Measurements from ENCODE around the gene COL12A1. TPM values are rescaled to one million over a fixed set of nuclear protein-coding genes. Genes with fewer than 3 reads are reported as not detected.
A peak's percentile ranks its signal among the peaks of the same experiment; 100 is the strongest.

Gene COL12A1
- total and polyA plus RNA-seq, 2 donors, result 54.8 to 470 TPM

- H3K27ac ChIP-seq (ENCODE audit: low read depth), result no peak overlapping the region
- no peak overlapping the region for H3K4me3 ChIP-seq (ENCODE audit: low read depth, low read length)
- H3K36me3 ChIP-seq (ENCODE audit: insufficient read depth), result no peaks in the 10 kb centered on the region
- H3K4me1 ChIP-seq (ENCODE audit: insufficient read depth), result peaks cover 1% of the 10 kb centered on the region
- DNase-seq (ENCODE audit: extremely low spot score), result no peak
- WGBS, result 75% methylated on average over 8 of the region's 8 CpGs
Measured at GRCh38 chr6:75156186-75156878, 49.5 kb downstream of the COL12A1 start.

GRCh38 chr6:75155631-75156030 lies 50.2 kb downstream of the COL12A1 start:
- no peaks in the 10 kb centered on the region for H3K36me3 ChIP-seq (ENCODE audit: insufficient read depth)
- H3K4me3 ChIP-seq (ENCODE audit: low read depth, low read length), result no peak overlapping the region
- peaks cover 1% of the 10 kb centered on the region for H3K4me1 ChIP-seq (ENCODE audit: insufficient read depth)
- WGBS, result 34% methylated on average over 5 of the region's 5 CpGs
- peak overlapping the region; percentile 18 for H3K27ac ChIP-seq (ENCODE audit: low read depth)
- no peak for DNase-seq (ENCODE audit: extremely low spot score)

GRCh38 chr6:75154973-75155372 lies 50.9 kb downstream of the COL12A1 start:
- no peaks in the 10 kb centered on the region for H3K36me3 ChIP-seq (ENCODE audit: insufficient read depth)
- WGBS, result 91% methylated on average over 1 of the region's 1 CpG
- no peak for DNase-seq (ENCODE audit: extremely low spot score)
- no peak overlapping the region for H3K4me3 ChIP-seq (ENCODE audit: low read depth, low read length)
- H3K4me1 ChIP-seq (ENCODE audit: insufficient read depth), result peaks cover 1% of the 10 kb centered on the region
- H3K27ac ChIP-seq (ENCODE audit: low read depth), result no peak overlapping the region

GRCh38 chr6:75150685-75151412 lies 55.0 kb downstream of the COL12A1 start:
- Histone ChIP-seq H3K36me3 (ENCODE audit: insufficient read depth) (no peaks in the 10 kb centered on the region), H3K27ac (ENCODE audit: low read depth) (no peak overlapping the region), H3K4me1 (ENCODE audit: insufficient read depth) (no peaks in the 10 kb centered on the region), H3K4me3 (ENCODE audit: low read depth, low read length) (no peak overlapping the region)
- 74% methylated on average over 6 of the region's 6 CpGs for WGBS
- no peak for DNase-seq (ENCODE audit: extremely low spot score)

GRCh38 chr6:75149696-75150095 lies 56.2 kb downstream of the COL12A1 start:
- Histone ChIP-seq H3K4me3 (ENCODE audit: low read depth, low read length) (no peak overlapping the region), H3K4me1 (ENCODE audit: insufficient read depth) (no peaks in the 10 kb centered on the region), H3K27ac (ENCODE audit: low read depth) (no peak overlapping the region), H3K36me3 (ENCODE audit: insufficient read depth) (no peaks in the 10 kb centered on the region)
- DNase-seq (ENCODE audit: extremely low spot score), result no peak

GRCh38 chr6:75149240-75149639 lies 56.6 kb downstream of the COL12A1 start:
- H3K27ac ChIP-seq (ENCODE audit: low read depth), result no peak overlapping the region
- DNase-seq (ENCODE audit: extremely low spot score), result no peak
- H3K4me1 ChIP-seq (ENCODE audit: insufficient read depth), result no peaks in the 10 kb centered on the region
- 60% methylated on average over 1 of the region's 1 CpG for WGBS
- no peak overlapping the region for H3K4me3 ChIP-seq (ENCODE audit: low read depth, low read length)
- no peaks in the 10 kb centered on the region for H3K36me3 ChIP-seq (ENCODE audit: insufficient read depth)

- H3K27ac ChIP-seq (ENCODE audit: low read depth), result no peak overlapping the region
- 78% methylated on average over 2 of the region's 2 CpGs for WGBS
Measured at GRCh38 chr6:75147512-75147911, 58.3 kb downstream of the COL12A1 start.

GRCh38 chr6:75145976-75146375 lies 59.9 kb downstream of the COL12A1 start:
- Histone ChIP-seq H3K27ac (ENCODE audit: low read depth) (no peak overlapping the region), H3K4me1 (ENCODE audit: insufficient read depth) (no peaks in the 10 kb centered on the region), H3K4me3 (ENCODE audit: low read depth, low read length) (no peak overlapping the region), H3K36me3 (ENCODE audit: insufficient read depth) (no peaks in the 10 kb centered on the region)
- 96% methylated on average over 1 of the region's 1 CpG for WGBS
- no peak for DNase-seq (ENCODE audit: extremely low spot score)

More at GRCh38 chr6:75147512-75147911, 58.3 kb downstream of the COL12A1 start:
- no peaks in the 10 kb centered on the region for H3K36me3 ChIP-seq (ENCODE audit: insufficient read depth)
- no peak for DNase-seq (ENCODE audit: extremely low spot score)
- no peak overlapping the region for H3K4me3 ChIP-seq (ENCODE audit: low read depth, low read length)
- no peaks in the 10 kb centered on the region for H3K4me1 ChIP-seq (ENCODE audit: insufficient read depth)

- Histone ChIP-seq H3K27ac (ENCODE audit: low read depth) (no peak overlapping the region), H3K36me3 (ENCODE audit: insufficient read depth) (no peaks in the 10 kb centered on the region), H3K4me3 (ENCODE audit: low read depth, low read length) (no peak overlapping the region), H3K4me1 (ENCODE audit: insufficient read depth) (no peaks in the 10 kb centered on the region)
- WGBS, result 93% methylated on average over 4 of the region's 4 CpGs
- no peak for DNase-seq (ENCODE audit: extremely low spot score)
Measured at GRCh38 chr6:75145211-75145610, 60.6 kb downstream of the COL12A1 start.

GRCh38 chr6:75144386-75144785 lies 61.5 kb downstream of the COL12A1 start:
- 95% methylated on average over 1 of the region's 1 CpG for WGBS
- no peak overlapping the region for H3K27ac ChIP-seq (ENCODE audit: low read depth)
- DNase-seq (ENCODE audit: extremely low spot score), result no peak
- no peaks in the 10 kb centered on the region for H3K36me3 ChIP-seq (ENCODE audit: insufficient read depth)
- H3K4me1 ChIP-seq (ENCODE audit: insufficient read depth), result no peaks in the 10 kb centered on the region
- H3K4me3 ChIP-seq (ENCODE audit: low read depth, low read length), result no peak overlapping the region

GRCh38 chr6:75143191-75143590 lies 62.7 kb downstream of the COL12A1 start:
- Histone ChIP-seq H3K27ac (ENCODE audit: low read depth) (no peak overlapping the region), H3K4me3 (ENCODE audit: low read depth, low read length) (no peak overlapping the region), H3K4me1 (ENCODE audit: insufficient read depth) (no peaks in the 10 kb centered on the region), H3K36me3 (ENCODE audit: insufficient read depth) (peaks cover 3% of the 10 kb centered on the region)
- WGBS, result 45% methylated on average over 3 of the region's 3 CpGs
- no peak for DNase-seq (ENCODE audit: extremely low spot score)

GRCh38 chr6:75142721-75143120 lies 63.1 kb downstream of the COL12A1 start:
- Histone ChIP-seq H3K4me1 (ENCODE audit: insufficient read depth) (no peaks in the 10 kb centered on the region), H3K36me3 (ENCODE audit: insufficient read depth) (peaks cover 3% of the 10 kb centered on the region), H3K27ac (ENCODE audit: low read depth) (no peak overlapping the region), H3K4me3 (ENCODE audit: low read depth, low read length) (no peak overlapping the region)
- DNase-seq (ENCODE audit: extremely low spot score), result no peak
- WGBS, result 62% methylated on average over 2 of the region's 2 CpGs

GRCh38 chr6:75135876-75136275 lies 70.0 kb downstream of the COL12A1 start:
- H3K36me3 ChIP-seq (ENCODE audit: insufficient read depth), result peaks cover 3% of the 10 kb centered on the region
- no peaks in the 10 kb centered on the region for H3K4me1 ChIP-seq (ENCODE audit: insufficient read depth)
- H3K4me3 ChIP-seq (ENCODE audit: low read depth, low read length), result no peak overlapping the region
- peak overlapping the region; percentile 10 for H3K27ac ChIP-seq (ENCODE audit: low read depth)
- 46% methylated on average over 3 of the region's 3 CpGs for WGBS
- DNase-seq (ENCODE audit: extremely low spot score), result no peak

GRCh38 chr6:75135450-75135849 lies 70.4 kb downstream of the COL12A1 start:
- WGBS, result 54% methylated on average over 6 of the region's 6 CpGs
- H3K4me3 ChIP-seq (ENCODE audit: low read depth, low read length), result no peak overlapping the region
- no peak for DNase-seq (ENCODE audit: extremely low spot score)
- H3K4me1 ChIP-seq (ENCODE audit: insufficient read depth), result no peaks in the 10 kb centered on the region
- peaks cover 3% of the 10 kb centered on the region for H3K36me3 ChIP-seq (ENCODE audit: insufficient read depth)
- H3K27ac ChIP-seq (ENCODE audit: low read depth), result peak overlapping the region; percentile 10
